Astrocyte (in vitro differentiated cells and primary cell): ENCODE results near the gene ACACA. TPM values are rescaled to one million over a fixed set of nuclear protein-coding genes. Genes with fewer than 3 reads are reported as not detected.

ENCODE experiments used
- DNase-seq: peaks from one replicate; pipeline ENCODE4 v3.0.0-alpha.2; 2010; ENCODE audit warnings: low read depth
- FAIRE-seq: peaks from 2 replicates; lab custom pipeline; 2011; peaks lifted over from hg19 to GRCh38; lab: Jason Lieb, UNC
- H2AFZ ChIP-seq: 2 replicates; pipeline ENCODE4 v1.6.0; 2012; ENCODE audit warnings: low read depth, low read length, inconsistent platforms
- H3K27ac ChIP-seq: 2 replicates; pipeline ENCODE4 v1.5.1; 2011; ENCODE audit warnings: low read depth, low read length, inconsistent platforms
- H3K27me3 ChIP-seq: 2 replicates; pipeline ENCODE4 v1.6.0; 2011; ENCODE audit warnings: low read length, inconsistent platforms; ENCODE audit not compliant: insufficient read depth
- H3K36me3 ChIP-seq: 2 replicates; pipeline ENCODE4 v1.5.1; 2011; ENCODE audit warnings: low read length, inconsistent platforms; ENCODE audit not compliant: insufficient read depth
- H3K4me1 ChIP-seq: 2 replicates; pipeline ENCODE4 v1.5.1; 2011; ENCODE audit warnings: low read length, inconsistent platforms; ENCODE audit not compliant: insufficient read depth
- H3K4me2 ChIP-seq: 2 replicates; pipeline ENCODE4 v1.6.0; 2012; ENCODE audit warnings: low read length, inconsistent platforms
- H3K4me3 ChIP-seq: 2 replicates; pipeline ENCODE4 v1.5.1; 2011; ENCODE audit warnings: low read depth, mild to moderate bottlenecking, low read length, inconsistent platforms; ENCODE audit not compliant: insufficient read depth
- H3K79me2 ChIP-seq: 2 replicates; pipeline ENCODE4 v1.6.0; 2012; ENCODE audit warnings: mild to moderate bottlenecking, low read length, inconsistent platforms; ENCODE audit not compliant: insufficient read depth
- H3K9ac ChIP-seq: 2 replicates; pipeline ENCODE4 v1.6.0; 2012; ENCODE audit warnings: mild to moderate bottlenecking, low read length, inconsistent platforms
- H3K9me3 ChIP-seq: 2 replicates; pipeline ENCODE4 v1.5.1; 2012; ENCODE audit warnings: low read depth, mild to moderate bottlenecking, low read length, inconsistent platforms; ENCODE audit not compliant: insufficient read depth
- H4K20me1 ChIP-seq: 2 replicates; pipeline ENCODE4 v1.6.0; 2012; ENCODE audit warnings: low read length, inconsistent platforms; ENCODE audit not compliant: insufficient read depth
- H3K27ac Mint-ChIP-seq: one replicate; pipeline ENCODE4 v1.8.0; 2021; ENCODE audit warnings: mild to moderate bottlenecking, mixed read lengths; ENCODE audit not compliant: unreplicated experiment
- H3K27me3 Mint-ChIP-seq: one replicate; pipeline ENCODE4 v1.8.0; 2021; ENCODE audit warnings: low read depth, mixed read lengths; ENCODE audit not compliant: unreplicated experiment
- H3K36me3 Mint-ChIP-seq: one replicate; pipeline ENCODE4 v1.8.0; 2021; ENCODE audit warnings: low read depth, mixed read lengths; ENCODE audit not compliant: unreplicated experiment
- H3K4me1 Mint-ChIP-seq: one replicate; pipeline ENCODE4 v1.8.0; 2021; ENCODE audit warnings: low read depth, mixed read lengths; ENCODE audit not compliant: unreplicated experiment
- H3K4me3 Mint-ChIP-seq: one replicate; pipeline ENCODE4 v1.8.0; 2021; ENCODE audit warnings: mild to moderate bottlenecking, moderate library complexity, mixed read lengths; ENCODE audit not compliant: unreplicated experiment
- H3K9me3 Mint-ChIP-seq: one replicate; pipeline ENCODE4 v1.8.0; 2021; ENCODE audit warnings: mild to moderate bottlenecking, mixed read lengths; ENCODE audit not compliant: unreplicated experiment
- CTCF ChIP-seq: IDR thresholded peaks from 2 replicates; pipeline ENCODE4 v1.5.1; 2011; ENCODE audit warnings: low read depth, mild to moderate bottlenecking, inconsistent platforms, low read length, moderate library complexity; ENCODE audit not compliant: insufficient read depth
- EZH2 ChIP-seq: IDR thresholded peaks from 2 replicates; pipeline ENCODE4 v1.6.1; 2012; ENCODE audit warnings: mild to moderate bottlenecking, low read length, inconsistent platforms; ENCODE audit not compliant: insufficient read depth
- total RNA-seq: library from RNA; stranded (reverse); gene quantifications from 2 replicates; pipeline ENCODE4 v1.2.1, GENCODE V29; 2021

ACACA gene
- total RNA-seq, 1 donor from 2014 or later: 88.3 TPM

GRCh38 chr17:37043201-37043600 is 363.4 kb downstream of the ACACA start:
- peaks cover 22% of the 10 kb centered on the region for H3K4me1 Mint-ChIP-seq

DNA sequence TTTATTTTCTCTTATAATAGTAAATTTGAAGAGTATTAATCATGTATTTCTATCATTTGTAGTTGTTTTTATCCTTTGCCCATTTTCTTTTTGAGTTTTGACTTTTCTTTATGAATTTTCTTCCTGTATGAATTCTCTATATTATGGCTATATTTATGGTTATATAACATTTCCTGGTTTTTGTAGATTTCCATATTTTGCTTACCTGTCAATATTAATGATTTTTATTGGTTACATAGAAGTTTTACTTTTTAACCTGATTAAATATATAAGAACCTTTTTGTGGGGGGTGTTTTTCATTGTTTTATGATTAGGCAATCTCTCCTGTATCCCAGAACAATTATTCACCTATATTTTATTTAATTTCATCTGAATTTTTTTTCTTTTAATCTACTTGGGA is 364.7 kb downstream of the ACACA start:
- H3K27me3 Mint-ChIP-seq: no peaks in the 10 kb centered on the region
- Histone ChIP-seq H3K9ac (no peak overlapping the region), H3K4me3 (no peak overlapping the region), H2AFZ (no peak overlapping the region), H3K27me3 (no peaks in the 10 kb centered on the region), H3K9me3 (no peaks in the 10 kb centered on the region), H3K4me2 (no peak overlapping the region), H3K36me3 (peaks cover 3% of the 10 kb centered on the region), H4K20me1 (peaks cover 16% of the 10 kb centered on the region), H3K79me2 (no peaks in the 10 kb centered on the region), H3K4me1 (peaks cover 12% of the 10 kb centered on the region), H3K27ac (no peak overlapping the region)
- H3K4me3 Mint-ChIP-seq: no peak overlapping the region
- peaks cover 22% of the 10 kb centered on the region for H3K4me1 Mint-ChIP-seq
- FAIRE-seq (no peak), DNase-seq (no peak)
- no peaks in the 10 kb centered on the region for H3K9me3 Mint-ChIP-seq
- TF ChIP-seq EZH2 (no peak), CTCF (no peak)
- H3K27ac Mint-ChIP-seq: no peak overlapping the region
- peaks cover 11% of the 10 kb centered on the region for H3K36me3 Mint-ChIP-seq

More at GRCh38 chr17:37043201-37043600, 363.4 kb downstream of the ACACA start:
- H3K27ac ChIP-seq: no peak overlapping the region
- no peak overlapping the region for H3K4me2 ChIP-seq
- Mint-ChIP-seq H3K36me3 (peaks cover 2% of the 10 kb centered on the region), H3K27me3 (no peaks in the 10 kb centered on the region), H3K27ac (no peak overlapping the region), H3K4me3 (peak overlapping the region; percentile 8), H3K9me3 (no peaks in the 10 kb centered on the region)
- FAIRE-seq: no peak
- H4K20me1 ChIP-seq: peaks cover 26% of the 10 kb centered on the region
- no peak overlapping the region for H3K9ac ChIP-seq
- H2AFZ ChIP-seq: no peak overlapping the region
- peaks cover 12% of the 10 kb centered on the region for H3K4me1 ChIP-seq
- TF ChIP-seq CTCF (no peak), EZH2 (no peak)
- DNase-seq: no peak
- H3K9me3 ChIP-seq: no peaks in the 10 kb centered on the region
- H3K36me3 ChIP-seq: peaks cover 3% of the 10 kb centered on the region
- no peak overlapping the region for H3K4me3 ChIP-seq
- H3K27me3 ChIP-seq: no peaks in the 10 kb centered on the region
- no peaks in the 10 kb centered on the region for H3K79me2 ChIP-seq

DNA sequence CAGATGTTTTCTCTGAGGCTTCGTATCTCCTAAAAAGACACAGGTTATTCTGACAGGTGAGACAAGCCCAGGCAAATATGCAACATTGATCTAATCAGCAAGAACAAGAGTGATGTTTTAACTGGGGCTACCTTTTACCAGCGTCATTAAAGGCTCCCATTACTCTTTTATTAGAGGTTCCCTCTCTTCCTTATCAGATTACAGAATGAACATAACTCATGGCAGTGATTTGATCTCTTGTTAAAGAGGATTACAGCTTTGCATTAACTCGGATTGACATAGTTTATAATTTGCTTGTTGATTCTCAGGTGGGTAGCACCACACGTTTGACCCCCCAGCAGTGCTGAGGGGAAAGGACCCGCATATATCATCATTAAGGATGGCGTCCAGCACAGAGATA is 367.4 kb downstream of the ACACA start:
- Histone ChIP-seq H3K4me2 (no peak overlapping the region), H3K36me3 (no peaks in the 10 kb centered on the region), H4K20me1 (peaks cover 3% of the 10 kb centered on the region), H2AFZ (no peak overlapping the region), H3K9me3 (no peaks in the 10 kb centered on the region), H3K9ac (no peak overlapping the region), H3K27ac (no peak overlapping the region), H3K27me3 (no peaks in the 10 kb centered on the region), H3K4me3 (no peak overlapping the region), H3K4me1 (peaks cover 5% of the 10 kb centered on the region), H3K79me2 (no peaks in the 10 kb centered on the region)
- Mint-ChIP-seq H3K27ac (no peak overlapping the region), H3K4me3 (no peak overlapping the region), H3K36me3 (peaks cover 14% of the 10 kb centered on the region), H3K27me3 (no peaks in the 10 kb centered on the region), H3K4me1 (peaks cover 7% of the 10 kb centered on the region), H3K9me3 (no peaks in the 10 kb centered on the region)
- no peak for TF ChIP-seq EZH2
- TF ChIP-seq CTCF: no peak
- no peak for DNase-seq
- FAIRE-seq: no peak
